GM19239 (cell line): ENCODE results near the gene CTSD.

Source experiments
- DNase-seq: peaks from one replicate; pipeline ENCODE4 v3.0.0; 2011; ENCODE audit warnings: low spot score; ENCODE audit not compliant: insufficient read length
- FAIRE-seq: peaks from 2 replicates; lab custom pipeline; 2011; peaks lifted over from hg19 to GRCh38; lab: Jason Lieb, UNC

CTSD gene

DNA sequence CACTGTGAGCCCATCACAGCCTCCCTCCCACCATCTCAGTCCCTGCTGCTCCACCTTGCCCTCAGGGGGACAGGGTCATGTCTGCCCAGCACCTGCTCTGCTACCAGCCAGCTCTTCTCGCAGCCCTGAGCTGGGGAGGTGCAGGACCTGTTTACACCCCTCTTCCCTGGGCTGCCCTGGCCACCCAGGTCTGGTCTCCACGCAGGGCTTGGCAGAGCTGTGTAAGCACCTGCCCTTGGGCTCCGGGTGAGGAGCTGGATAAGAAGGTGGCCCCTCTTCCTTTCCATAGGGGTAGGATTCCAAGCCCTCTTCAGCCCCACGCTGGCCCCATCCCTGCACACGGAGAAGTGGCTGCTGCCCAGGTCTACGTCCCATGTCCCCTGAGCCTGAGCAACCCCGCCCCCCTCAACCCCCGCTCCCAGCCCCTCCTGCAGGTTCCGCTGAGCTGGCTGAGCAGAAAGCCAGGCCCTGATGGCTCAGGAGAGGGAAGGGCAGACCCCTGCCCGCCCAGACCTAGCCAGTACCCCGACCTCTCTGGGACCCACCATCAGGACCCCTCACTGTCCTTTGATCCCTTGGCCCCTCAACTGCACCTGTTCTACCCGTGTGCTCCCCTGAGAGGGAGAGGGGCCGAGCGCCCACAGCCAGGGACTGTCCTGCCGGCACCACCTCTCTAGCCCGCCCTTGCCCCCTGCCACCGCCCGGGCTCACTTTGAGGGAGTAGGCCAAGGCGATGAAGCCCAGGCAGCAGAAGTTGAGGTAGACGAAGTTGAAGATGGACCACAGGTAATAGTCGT, 16.6 kb downstream of the CTSD start:
- FAIRE-seq (no peak), DNase-seq (no peak)

- DNase-seq, result no peak
Measured at GRCh38 chr11:1746511-1746931, 17.2 kb downstream of the CTSD start.

DNA sequence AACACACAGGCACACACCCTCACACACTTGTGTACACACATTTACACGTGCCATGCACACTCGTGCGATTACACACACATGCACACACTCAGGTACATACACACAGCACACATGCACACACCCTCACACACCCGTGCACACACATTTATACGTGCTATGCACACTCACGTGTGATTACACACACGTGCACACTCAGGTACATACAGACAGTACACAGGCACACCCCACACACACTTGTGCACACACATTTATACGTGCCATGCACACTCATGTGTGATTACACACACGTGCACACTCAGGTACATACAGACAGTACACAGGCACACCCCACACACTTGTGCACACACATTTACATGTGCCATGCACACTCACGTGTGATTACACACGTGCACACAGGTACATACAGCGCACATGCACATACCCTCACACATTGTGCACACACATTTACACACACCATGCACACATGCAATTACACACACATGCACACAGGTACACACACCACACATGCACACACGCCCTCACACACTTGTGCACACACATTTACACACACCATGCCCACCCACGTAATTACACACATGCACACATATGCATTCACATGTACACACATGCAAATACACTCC, 17.9 kb downstream of the CTSD start:
- DNase-seq (no peak), FAIRE-seq (no peak)

More at GRCh38 chr11:1746511-1746931, 17.2 kb downstream of the CTSD start:
- no peak for FAIRE-seq

- DNase-seq (no peak), FAIRE-seq (no peak)
Measured at GRCh38 chr11:1744891-1745700, 18.6 kb downstream of the CTSD start.

- no peak for FAIRE-seq
- no peak for DNase-seq
Measured at GRCh38 chr11:1744137-1744886, 19.4 kb downstream of the CTSD start.

- DNase-seq, result no peak
- FAIRE-seq, result no peak
Measured at GRCh38 chr11:1743585-1744136, 20.1 kb downstream of the CTSD start.

DNA sequence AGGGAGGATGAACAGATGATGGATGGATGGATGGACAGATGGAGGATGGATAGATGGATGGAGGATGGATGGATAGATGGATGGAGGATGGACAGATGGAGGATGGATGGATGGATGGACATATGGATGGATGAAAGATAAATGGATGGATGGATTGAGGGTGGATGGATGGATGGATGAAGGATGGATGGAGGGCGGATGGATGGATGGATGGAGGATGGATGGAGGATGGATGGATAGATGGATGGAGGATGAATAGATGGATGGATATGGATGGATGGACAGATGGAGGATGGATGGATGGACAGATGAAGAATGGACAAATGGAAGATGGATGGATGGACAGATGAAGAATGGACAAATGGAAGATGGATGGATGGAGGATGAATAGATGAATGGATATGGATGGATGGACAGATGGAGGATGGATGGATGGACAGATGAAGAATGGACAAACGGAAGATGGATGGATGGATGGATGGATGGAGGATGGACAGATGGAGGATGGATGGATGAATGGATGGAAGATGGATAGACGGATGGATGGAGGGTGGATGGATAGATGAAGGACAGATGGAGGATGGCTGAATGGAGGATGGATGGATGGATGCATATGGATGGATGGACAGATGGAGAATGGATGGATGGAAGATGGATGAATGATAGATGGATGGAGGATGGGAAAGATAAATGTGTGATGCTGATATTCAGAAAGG, 20.7 kb downstream of the CTSD start:
- DNase-seq, result no peak
- no peak for FAIRE-seq

DNA sequence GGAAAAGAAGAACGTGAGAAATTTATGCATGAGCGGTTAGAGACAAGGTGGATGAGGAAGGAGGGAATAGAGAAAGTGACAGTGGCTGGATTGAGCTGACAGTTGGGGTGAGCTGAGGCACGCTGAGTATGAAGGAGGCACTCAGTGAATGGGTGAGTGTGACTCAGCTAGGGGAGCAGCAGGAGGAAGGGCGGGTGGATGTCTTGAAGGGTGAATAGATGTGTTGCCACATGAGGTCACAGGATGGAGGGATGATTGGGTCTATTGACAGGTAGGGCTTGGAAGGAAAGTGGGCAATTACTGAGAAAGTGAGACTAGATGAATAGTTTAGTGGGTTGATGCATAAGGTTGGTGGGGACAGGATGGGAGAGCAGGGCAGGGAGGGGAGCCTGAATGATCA, 21.4 kb downstream of the CTSD start:
- FAIRE-seq (no peak), DNase-seq (no peak)

GRCh38 chr11:1741741-1742140, 22.0 kb downstream of the CTSD start:
- DNase-seq (no peak), FAIRE-seq (no peak)

GRCh38 chr11:1740786-1741530, 22.8 kb downstream of the CTSD start:
- DNase-seq, result no peak
- no peak for FAIRE-seq

DNA sequence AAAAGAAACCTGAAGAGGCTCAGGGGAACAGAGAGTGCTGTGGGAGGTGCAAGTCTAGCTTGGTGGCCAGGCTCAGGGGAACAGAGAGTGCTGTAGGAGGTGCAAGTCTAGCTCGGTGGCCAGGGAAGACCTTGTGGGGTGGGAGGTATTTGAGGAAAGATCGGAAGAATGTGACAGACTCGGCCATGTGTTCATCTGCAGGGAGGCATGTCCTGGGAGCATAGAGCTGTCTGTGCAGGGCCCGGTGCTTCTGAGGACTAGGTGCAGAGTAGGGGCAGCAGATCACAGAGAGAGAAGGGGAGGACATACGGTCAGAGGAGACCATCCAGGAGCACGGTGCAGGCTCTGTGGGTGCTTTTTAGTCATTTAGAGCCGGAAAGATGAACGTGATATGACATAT, 24.2 kb downstream of the CTSD start:
- FAIRE-seq, result no peak
- no peak for DNase-seq

DNA sequence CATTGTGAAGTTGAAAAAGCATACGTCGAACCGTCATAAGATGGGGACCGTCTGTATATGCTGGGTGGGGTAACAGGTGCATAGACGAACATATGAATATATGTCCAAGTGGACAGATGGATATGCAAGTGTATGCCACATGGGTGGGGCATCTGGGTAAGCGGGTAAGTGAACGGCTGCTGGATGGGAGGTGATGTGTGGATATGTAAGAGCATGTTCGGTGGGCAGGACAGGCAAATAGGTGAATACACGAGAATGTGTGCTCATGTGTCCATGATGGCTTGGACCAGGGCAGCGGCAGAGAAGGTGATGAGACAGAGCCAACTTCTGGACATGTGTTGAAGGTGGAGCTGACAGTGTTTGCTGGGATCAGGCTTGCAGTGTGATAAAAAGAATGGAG, 25.3 kb downstream of the CTSD start:
- FAIRE-seq (no peak), DNase-seq (no peak)

DNA sequence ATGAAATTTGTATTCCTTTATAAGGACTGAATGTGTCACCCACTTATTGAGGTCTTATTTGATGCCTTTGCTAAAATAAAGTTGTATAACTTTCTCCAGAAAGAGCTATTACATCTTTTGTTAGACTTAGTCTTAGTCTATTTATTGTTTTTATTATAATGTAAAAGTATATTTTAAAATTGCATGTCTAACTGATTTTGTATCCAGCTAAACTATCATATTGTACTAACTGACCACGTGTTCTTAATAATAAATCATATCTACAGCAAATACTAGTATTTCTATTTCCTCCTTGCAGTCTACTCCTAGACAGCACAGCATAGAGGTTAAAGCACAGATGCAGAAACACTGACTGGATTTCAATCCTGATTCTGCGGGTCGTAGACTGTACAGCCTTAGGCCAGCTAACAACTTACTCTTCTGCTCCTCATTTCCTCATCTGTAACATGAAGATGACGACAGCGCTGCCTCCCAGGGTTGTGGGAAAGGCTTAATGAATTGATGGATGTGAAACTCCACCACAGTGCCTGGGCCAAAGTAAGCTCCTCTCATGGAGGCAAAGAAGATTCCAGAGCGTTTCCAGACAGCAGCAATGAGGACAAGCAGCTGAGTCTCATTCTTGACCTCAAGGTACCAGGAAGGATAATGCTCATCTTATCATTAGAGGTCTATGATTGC, 26.5 kb downstream of the CTSD start:
- FAIRE-seq (no peak), DNase-seq (no peak)

DNA sequence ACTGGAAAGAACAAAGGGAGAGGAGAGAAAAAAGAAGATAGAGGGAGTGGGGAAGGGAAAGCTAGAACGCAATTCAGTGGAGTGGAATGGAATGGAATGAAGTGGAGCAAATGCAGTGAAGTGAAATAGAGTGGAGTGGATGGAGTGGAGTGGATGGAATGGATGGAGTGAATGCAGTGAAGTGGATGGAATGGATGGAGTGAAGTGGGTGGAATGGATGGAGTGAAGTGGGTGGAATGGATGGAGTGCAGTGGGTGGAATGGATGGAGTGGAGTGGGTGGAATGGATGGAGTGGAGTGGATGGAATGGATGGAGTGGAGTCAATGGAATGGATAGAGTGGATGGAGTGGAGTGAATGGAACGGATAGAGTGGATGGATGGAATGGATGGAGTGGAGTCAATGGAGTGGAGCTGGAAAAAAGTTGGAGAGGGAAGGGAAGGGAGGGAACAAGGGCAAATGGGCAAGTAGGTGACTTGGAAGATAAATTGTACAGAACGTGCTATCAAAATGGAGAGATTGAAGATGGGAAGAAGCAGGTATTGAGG, 27.2 kb downstream of the CTSD start:
- no peak for FAIRE-seq
- no peak for DNase-seq

- FAIRE-seq, result no peak
- DNase-seq, result no peak
Measured at GRCh38 chr11:1735271-1735670, 28.5 kb downstream of the CTSD start.

- FAIRE-seq (no peak), DNase-seq (no peak)
Measured at GRCh38 chr11:1734641-1735081, 29.1 kb downstream of the CTSD start.

DNA sequence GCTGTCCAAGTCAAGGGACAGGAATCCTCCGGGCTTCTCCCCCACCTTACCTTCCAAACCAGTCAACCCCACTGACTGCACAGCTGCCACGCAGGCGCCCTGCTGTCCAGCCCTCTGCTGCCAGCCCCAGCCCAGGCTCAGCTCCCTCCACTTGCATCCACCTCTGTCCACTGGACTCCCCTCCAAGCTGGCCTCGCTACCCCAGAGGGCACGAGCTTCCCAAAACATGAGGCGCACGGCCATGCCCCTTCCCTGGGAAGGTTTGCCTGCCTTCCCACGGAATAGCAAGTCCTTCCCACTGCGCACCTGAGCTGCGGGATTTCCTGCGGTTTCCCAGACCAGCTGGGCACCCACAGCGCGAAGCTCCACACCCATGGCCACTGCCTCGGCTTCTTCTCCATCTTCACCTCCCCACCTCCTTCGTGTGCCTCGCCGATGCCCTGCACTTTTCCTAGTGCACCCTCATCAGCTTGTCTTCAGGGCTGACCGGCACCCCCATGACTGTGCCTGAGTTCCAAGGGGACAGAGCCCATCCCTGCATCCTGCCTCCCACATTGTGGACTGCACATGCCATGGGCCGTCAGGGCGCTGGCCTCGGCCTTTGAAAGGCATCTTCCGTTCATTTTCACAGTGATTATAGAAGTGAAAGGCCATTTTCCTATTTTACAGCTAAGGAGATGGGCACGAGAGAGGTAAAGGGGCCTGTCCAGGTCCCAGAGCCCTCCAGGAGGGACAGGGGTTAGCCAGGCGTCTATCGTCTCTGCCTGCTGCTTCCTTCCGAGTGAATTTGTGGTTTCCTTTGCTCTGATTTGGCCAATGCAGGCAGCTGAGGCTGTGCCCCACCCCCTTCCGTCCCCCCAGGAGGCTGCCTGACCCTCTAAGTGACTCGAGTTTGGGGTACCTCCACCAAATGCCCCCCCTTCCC, 29.7 kb downstream of the CTSD start:
- FAIRE-seq, result no peak
- DNase-seq, result no peak
